Measurements from ENCODE around the gene HNRNPA3.
"Not testable (repeated sequence)": the region's sequence is repeated elsewhere in the genome, so short reads cannot be mapped to it uniquely, and the experiment has no call there.

HNRNPA3 gene

DNA sequence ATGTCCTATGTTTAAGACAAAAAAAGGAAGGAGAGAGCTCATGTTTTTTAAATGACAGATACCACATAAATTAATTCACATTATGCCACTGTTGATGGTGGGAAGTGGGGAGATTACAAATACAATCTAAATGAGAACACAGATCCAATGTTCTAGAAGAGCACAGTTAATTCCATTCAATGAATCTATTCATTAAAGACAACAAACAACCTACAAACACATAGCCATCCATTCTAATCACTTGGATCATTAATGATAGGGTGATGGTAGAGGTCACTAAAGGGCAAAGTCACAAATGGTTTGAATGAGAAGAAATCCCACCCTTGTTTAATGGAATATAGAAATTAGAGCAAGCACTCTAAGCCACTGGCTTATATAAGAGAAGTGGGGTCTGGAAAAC is 21.7 kb downstream of the HNRNPA3 start:
- no peak for DNase-seq (ENCODE audit: low spot score)

- DNase-seq (ENCODE audit: low spot score): no peak
Measured at GRCh38 chr2:177235855-177236437, 23.4 kb downstream of the HNRNPA3 start.

GRCh38 chr2:177237932-177238331 is 25.3 kb downstream of the HNRNPA3 start:
- DNase-seq (ENCODE audit: low spot score): no peak

DNA sequence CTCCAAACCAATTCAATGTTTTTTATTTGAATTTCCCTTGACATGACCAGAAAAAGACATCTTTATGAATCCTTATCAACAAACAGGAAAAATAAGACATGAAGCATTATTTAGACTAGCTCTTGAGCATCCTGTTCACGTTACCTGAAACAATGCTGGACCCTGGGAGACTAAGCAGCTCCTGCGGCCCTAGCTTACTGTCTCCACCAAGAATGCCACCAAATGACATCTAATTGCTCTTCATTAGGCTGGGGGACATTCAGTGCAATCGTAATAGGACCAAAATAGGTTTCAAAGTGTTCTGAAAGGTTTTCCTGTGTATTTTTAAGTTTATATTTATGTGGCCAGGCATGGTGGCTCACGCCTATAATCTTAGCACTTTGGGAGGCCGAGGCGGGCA is 26.5 kb downstream of the HNRNPA3 start:
- no peak for DNase-seq (ENCODE audit: low spot score)

- peak; percentile 32 for DNase-seq (ENCODE audit: low spot score)
Measured at GRCh38 chr2:177239932-177240630, 27.5 kb downstream of the HNRNPA3 start.

- DNase-seq (ENCODE audit: low spot score): peak; percentile 39
Measured at GRCh38 chr2:177241711-177242120, 29.1 kb downstream of the HNRNPA3 start.

GRCh38 chr2:177242121-177242987 is 29.8 kb downstream of the HNRNPA3 start:
- DNase-seq (ENCODE audit: low spot score): peak; percentile 85

- no peak for DNase-seq (ENCODE audit: low spot score)
Measured at GRCh38 chr2:177243073-177243472, 30.5 kb downstream of the HNRNPA3 start.

GRCh38 chr2:177243476-177243875 is 30.9 kb downstream of the HNRNPA3 start:
- no peak for DNase-seq (ENCODE audit: low spot score)

GRCh38 chr2:177244244-177244771 is 31.7 kb downstream of the HNRNPA3 start:
- DNase-seq (ENCODE audit: low spot score): no peak

GRCh38 chr2:177245010-177245422 is 32.4 kb downstream of the HNRNPA3 start:
- DNase-seq (ENCODE audit: low spot score): peak; percentile 70

DNA sequence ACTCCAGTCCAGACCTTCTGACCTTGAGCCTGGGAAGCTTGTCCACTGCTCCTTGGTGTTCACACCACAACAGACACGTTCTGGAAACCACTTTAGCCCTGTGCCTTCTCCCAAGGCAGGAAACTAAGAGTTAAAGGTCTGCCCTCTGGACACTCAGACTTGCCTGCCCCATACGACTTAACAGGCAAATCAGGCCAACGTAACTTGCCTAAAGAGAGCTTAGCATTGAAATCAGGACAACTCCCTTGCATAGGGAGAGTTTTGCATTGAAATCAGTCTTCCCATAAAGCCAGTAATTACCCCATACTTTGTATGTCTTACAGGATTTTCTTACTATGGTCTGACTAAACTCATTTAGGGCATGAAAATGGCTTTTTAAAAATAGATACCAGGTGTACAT is 33.4 kb downstream of the HNRNPA3 start:
- no peak for DNase-seq (ENCODE audit: low spot score)

DNA sequence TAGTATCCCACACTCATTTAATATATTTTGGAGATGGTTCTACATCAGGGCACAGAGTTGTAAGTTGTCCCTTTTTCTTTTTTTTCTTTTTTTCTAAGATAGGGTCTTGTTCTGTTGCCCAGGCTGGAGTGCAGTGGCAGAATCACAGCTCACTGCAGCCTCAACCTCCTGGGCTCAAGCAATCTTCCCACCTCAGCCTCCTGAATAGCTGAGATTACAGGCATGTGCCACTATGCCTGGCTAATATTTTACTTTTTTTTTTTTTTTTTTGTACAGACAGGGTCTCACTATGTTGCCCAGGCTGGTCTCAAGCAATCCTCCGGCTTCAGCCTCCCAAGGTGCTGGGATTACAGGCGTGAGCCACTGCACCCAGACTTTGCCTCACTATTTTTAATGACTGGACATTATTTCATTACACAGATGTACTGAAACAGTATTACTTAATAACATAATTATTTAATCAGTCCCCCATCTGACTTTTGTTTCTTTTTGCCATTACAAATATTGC is 34.0 kb downstream of the HNRNPA3 start:
- DNase-seq (ENCODE audit: low spot score): not testable (repeated sequence)

GRCh38 chr2:177247693-177248262 is 35.2 kb downstream of the HNRNPA3 start:
- DNase-seq (ENCODE audit: low spot score): no peak

DNA sequence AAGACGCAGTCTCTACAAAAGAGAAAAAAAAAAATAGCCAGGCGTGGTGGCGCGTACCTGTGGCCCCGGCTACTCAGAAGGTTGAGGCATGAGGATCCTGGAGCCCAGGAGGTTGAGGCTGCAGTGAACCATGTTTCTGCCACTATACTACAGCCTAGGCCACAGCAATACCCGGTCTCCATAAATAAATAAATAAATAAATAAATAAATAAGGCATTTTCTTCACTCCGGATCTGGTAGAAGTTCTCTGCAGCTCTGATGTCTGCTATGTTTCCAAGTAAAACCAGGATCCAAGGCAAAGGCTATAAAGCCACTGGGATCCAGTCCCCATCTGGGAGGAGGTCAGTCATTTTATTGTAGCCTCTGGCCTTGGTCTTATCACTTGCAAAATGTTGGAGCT is 36.4 kb downstream of the HNRNPA3 start:
- DNase-seq (ENCODE audit: low spot score): no peak

DNA sequence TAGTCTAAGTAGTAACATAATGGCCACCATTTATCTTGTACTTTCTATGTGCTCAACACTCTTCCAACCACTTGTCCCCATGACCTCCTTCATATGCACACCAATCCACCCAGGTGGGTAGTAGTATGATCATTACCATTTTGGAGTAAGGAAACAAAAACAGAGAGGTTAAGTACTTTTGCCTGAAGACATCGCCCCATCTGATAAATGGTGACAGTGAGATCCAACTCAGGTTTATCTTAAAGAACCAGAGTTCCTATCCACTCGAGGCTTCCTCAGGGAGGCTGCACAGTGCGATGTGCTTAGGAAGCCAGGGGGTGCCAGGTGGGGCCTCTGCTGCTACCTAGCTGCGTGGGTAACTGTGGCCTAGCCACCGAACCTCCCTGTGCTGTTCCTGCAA is 37.9 kb downstream of the HNRNPA3 start:
- no peak for DNase-seq (ENCODE audit: low spot score)

GRCh38 chr2:177251165-177251542 is 38.6 kb downstream of the HNRNPA3 start:
- no peak for DNase-seq (ENCODE audit: low spot score)

GRCh38 chr2:177252808-177253531 is 40.4 kb downstream of the HNRNPA3 start:
- DNase-seq (ENCODE audit: low spot score): no peak

GRCh38 chr2:177253704-177254103 is 41.1 kb downstream of the HNRNPA3 start:
- DNase-seq (ENCODE audit: low spot score): no peak

DNA sequence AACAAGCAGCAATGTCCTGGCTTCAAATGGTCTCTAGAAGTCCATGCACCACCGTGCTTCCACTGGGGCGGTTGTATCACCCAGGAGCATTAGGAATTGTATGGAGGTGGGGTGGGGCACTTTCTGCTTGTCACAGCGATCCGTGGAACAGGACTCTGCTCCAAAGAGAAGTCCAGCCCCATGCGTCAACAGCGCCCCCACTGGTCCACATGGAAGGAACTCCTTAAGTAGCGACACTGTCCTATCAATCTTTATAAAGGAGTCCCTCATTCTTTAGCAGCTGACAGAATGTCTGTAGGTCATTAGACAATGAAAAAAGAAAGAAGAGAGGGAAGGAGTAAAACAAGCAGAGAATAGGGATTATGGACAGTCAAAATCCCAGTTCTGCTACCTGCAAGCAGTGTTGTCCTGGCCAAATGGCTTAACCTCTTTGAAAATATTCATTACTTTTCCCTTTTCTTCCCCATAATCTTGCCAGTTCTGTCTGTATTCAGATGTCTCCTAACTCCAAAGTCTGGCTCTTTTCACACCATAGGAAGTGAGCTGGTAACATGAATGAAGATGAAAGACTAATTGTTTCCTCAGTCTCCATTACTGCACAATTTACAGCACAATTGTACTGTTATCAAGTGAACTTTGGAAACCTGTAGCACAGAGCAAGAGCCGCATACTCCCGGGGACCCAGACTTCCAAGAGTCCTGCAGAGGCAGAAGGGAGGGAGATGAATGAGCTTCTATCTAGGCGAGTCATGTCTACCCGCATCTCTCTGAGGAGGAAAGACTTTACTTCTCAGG is 42.0 kb downstream of the HNRNPA3 start:
- DNase-seq (ENCODE audit: low spot score): no peak

DNA sequence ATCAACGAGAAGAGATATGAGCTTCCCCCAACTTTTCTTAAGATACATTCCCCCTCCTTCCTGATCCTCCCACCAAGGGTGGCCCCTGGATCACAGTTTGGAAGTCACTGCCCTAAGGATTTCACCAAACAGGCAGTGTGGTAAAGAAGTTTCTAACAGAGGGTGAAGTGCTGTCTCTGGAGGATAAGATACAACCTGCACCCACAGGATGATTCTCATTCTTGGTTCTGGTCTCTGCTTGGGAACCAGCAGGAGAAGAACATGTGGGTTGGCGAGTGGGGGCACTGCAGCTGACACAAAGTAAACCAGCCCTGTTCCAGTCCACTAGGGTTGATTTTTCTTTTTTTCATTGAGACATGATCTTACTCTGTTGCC is 42.6 kb downstream of the HNRNPA3 start:
- DNase-seq (ENCODE audit: low spot score): no peak

All from GM03348 (cell line).